Stimulated activated CD4-positive, alpha-beta T cell treated with anti-CD3 and anti-CD28 coated beads, Interleukin-4, amount 100 ng/mL, for 24 hours (primary cell): Measurements from ENCODE around the gene CCDC40.
"Not testable (repeated sequence)": the region's sequence is repeated elsewhere in the genome, so short reads cannot be mapped to it uniquely, and the experiment has no call there.

ENCODE experiments used
- DNase-seq: peaks from one replicate; pipeline ENCODE4 v3.0.0-alpha.2; 2020

The CCDC40 gene

GRCh38 chr17:80024206-80024972 is 12.1 kb upstream of the CCDC40 start:
- DNase-seq = no peak

GRCh38 chr17:80025140-80025539 is 11.3 kb upstream of the CCDC40 start:
- no peak for DNase-seq

GRCh38 chr17:80025796-80026195 is 10.6 kb upstream of the CCDC40 start:
- DNase-seq = no peak

- no peak for DNase-seq
Measured at GRCh38 chr17:80026359-80027042, 9.9 kb upstream of the CCDC40 start.

GRCh38 chr17:80027043-80027435 is 9.4 kb upstream of the CCDC40 start:
- DNase-seq = no peak

- DNase-seq = no peak
Measured at GRCh38 chr17:80028030-80028429, 8.4 kb upstream of the CCDC40 start.

GRCh38 chr17:80029258-80029974 is 7.0 kb upstream of the CCDC40 start:
- DNase-seq = no peak

GRCh38 chr17:80030730-80031410 is 5.6 kb upstream of the CCDC40 start:
- no peak for DNase-seq

- no peak for DNase-seq
Measured at GRCh38 chr17:80031691-80032430, 4.6 kb upstream of the CCDC40 start.

- no peak for DNase-seq
Measured at GRCh38 chr17:80032614-80033171, 3.7 kb upstream of the CCDC40 start.

GRCh38 chr17:80033840-80034239 is 2.6 kb upstream of the CCDC40 start:
- no peak for DNase-seq

- DNase-seq = peak; percentile 24
Measured at GRCh38 chr17:80034791-80035686, 1.4 kb upstream of the CCDC40 start.

GRCh38 chr17:80035687-80035936 is 830 bp upstream of the CCDC40 start, which contains the start of gene TBC1D16:
TSS of gene TBC1D16 (minus strand) at chr17:80035872. CDS start at chr17:80013547, 22,325 bp downstream.
- no peak for DNase-seq

- peak; percentile 16 for DNase-seq
Measured at GRCh38 chr17:80036715-80037477, 454 bp downstream of the CCDC40 start.

GRCh38 chr17:80043963-80044362 is 7.5 kb downstream of the CCDC40 start:
- no peak for DNase-seq

- DNase-seq = no peak
Measured at GRCh38 chr17:80045703-80046102, 9.3 kb downstream of the CCDC40 start.

- DNase-seq = not testable (repeated sequence)
Measured at GRCh38 chr17:80046709-80047108, 10.3 kb downstream of the CCDC40 start.

GRCh38 chr17:80047176-80047575 is 10.7 kb downstream of the CCDC40 start:
- no peak for DNase-seq

GRCh38 chr17:80049986-80050385 is 13.5 kb downstream of the CCDC40 start:
- no peak for DNase-seq

- no peak for DNase-seq
Measured at GRCh38 chr17:80050706-80051105, 14.3 kb downstream of the CCDC40 start.
